Tibial nerve (tissue), 4 donors: ENCODE data around the gene SEMA6C. TPM values are rescaled to one million over a fixed set of nuclear protein-coding genes. Genes with fewer than 3 reads are reported as not detected.

Source experiments
- DNase-seq, 2 donors: peaks; one replicate each; pipeline ENCODE4 v3.0.0-alpha.2; 2019; ENCODE audit warnings: low spot score in 2 of 2
- H3K27ac ChIP-seq, 4 donors: fragments of 200-600 bp; sonication (generic) in 3 of 4; one replicate each; pipeline ENCODE4 v1.5.1; 2017 to 2019; ENCODE audit warnings: mild to moderate bottlenecking in 1 of 4
- H3K27me3 ChIP-seq, 2 donors: fragments of 200-600 bp; sonication (generic) in 1 of 2; one replicate each; pipeline versions ENCODE4 v1.5.1 to v1.6.0; 2017 to 2019
- H3K36me3 ChIP-seq, 3 donors: fragments of 200-600 bp; sonication (generic); one replicate each; pipeline ENCODE4 v1.5.1; 2018 to 2019
- H3K4me1 ChIP-seq, 4 donors: fragments of 200-600 bp; sonication (generic) in 3 of 4; one replicate each; pipeline ENCODE4 v1.5.1; 2017 to 2019
- H3K4me3 ChIP-seq, 4 donors: fragments of 200-600 bp; sonication (generic) in 3 of 4; one replicate each; pipeline ENCODE4 v1.5.1; 2017 to 2019; ENCODE audit warnings: mild to moderate bottlenecking in 1 of 4, moderate library complexity in 1 of 4
- H3K9me3 ChIP-seq, 4 donors: fragments of 200-600 bp; sonication (generic) in 3 of 4; one replicate each; pipeline ENCODE4 v1.5.1; 2017 to 2019
- CTCF ChIP-seq, 5 experiments: fragments of 200-600 bp in 3 of 5; fragments of 450-650 bp in 2 of 5; sonication (generic) in 3 of 5; IDR thresholded peaks; one replicate each; pipeline ENCODE4 v1.5.1; 2016 to 2019; ENCODE audit warnings: antibody characterized with exemption in 5 of 5, mild to moderate bottlenecking in 3 of 5, moderate library complexity in 2 of 5
- EP300 ChIP-seq, 2 donors: sonication (generic); formaldehyde crosslinking; IDR thresholded peaks; one replicate each; pipeline ENCODE4 v1.6.1; 2017; ENCODE audit warnings: antibody characterized with exemption in 2 of 2, mild to moderate bottlenecking in 1 of 2
- POLR2A ChIP-seq, 2 donors: fragments of 450-650 bp; IDR thresholded peaks; one replicate each; pipeline ENCODE4 v1.6.1; 2017; ENCODE audit warnings: antibody characterized with exemption in 2 of 2, mild to moderate bottlenecking in 2 of 2, moderate library complexity in 2 of 2
- WGBS, 2 donors: methylation state at CpG; one replicate each; pipeline ENCODE4 v1.1.5; 2018; 5-methylcytosine and 5-hydroxymethylcytosine counted together
- total RNA-seq, 4 donors: library from RNA; depleted of rRNA; stranded (reverse); fragments of >200 nt; gene quantifications; one replicate each; pipeline ENCODE4 v1.1.0, GENCODE V29; 2016

SEMA6C gene
- total RNA-seq, 4 donors from 2014 or later = 15.5 to 28.7 (median 18.7) TPM

DNA sequence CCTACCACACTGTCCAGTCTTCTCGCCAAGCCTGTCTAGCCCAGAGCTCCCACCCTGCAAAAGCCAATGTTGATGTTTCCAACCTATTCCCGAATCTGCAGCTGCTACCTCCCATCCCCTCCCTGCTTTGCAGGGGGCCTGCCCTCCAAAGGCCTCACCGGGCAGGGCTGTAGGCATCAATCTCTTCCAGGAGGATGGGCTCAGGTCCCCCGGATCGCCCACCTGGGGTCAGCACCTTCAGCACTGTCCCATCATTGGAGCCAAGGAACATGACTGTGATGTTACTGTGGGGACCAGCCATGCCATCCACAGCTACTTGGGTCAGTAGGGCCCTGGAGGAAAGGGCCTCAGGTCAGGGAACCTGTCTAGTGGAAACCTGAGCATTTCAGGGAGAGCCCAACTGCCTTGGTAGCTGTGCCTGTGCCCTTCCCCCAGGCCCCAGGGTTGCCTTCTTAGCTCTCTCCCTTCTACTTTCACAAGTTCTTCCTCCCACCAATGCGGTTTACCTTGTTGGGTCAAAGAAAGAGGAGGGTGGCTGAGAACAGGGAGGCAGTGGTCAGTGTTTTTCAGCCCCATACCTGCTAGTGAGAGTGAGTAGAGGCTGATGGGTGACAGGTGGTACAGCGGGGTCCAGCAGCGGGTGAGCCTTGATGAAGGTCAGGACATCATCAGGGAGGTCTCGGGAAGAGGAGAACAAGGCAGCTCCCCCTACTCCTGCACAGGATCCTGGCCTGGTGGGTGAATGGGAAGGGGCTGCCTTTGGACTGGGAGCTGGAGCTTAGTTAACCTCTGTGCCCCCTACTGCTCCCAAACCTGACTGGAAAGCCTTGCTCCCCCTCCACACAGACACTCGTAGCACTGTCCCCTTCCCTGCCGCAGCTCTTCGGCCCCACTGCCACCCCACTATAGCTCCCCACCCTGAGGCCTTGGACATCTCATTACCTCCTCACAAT is 10.7 kb downstream of the SEMA6C start:
- no peak overlapping the region for H3K27ac ChIP-seq
- no peaks in the 10 kb centered on the region for H3K9me3 ChIP-seq
- 85 to 87% methylated on average over 12 of the region's 12 CpGs for WGBS, 2 donors
- H3K4me1 ChIP-seq = peaks cover 0 to 18% (median 0%) of the 10 kb centered on the region in 4 donors
- peaks cover 0 to 75% (median 0%) of the 10 kb centered on the region in 3 donors for H3K36me3 ChIP-seq
- no peaks in the 10 kb centered on the region for H3K27me3 ChIP-seq
- no peak for DNase-seq
- TF ChIP-seq CTCF (IDR thresholded peaks at IDR 0.05) (no peak), POLR2A (IDR thresholded peaks at IDR 0.05) (no peak), EP300 (IDR thresholded peaks at IDR 0.05) (no peak)
- no peak overlapping the region for H3K4me3 ChIP-seq

DNA sequence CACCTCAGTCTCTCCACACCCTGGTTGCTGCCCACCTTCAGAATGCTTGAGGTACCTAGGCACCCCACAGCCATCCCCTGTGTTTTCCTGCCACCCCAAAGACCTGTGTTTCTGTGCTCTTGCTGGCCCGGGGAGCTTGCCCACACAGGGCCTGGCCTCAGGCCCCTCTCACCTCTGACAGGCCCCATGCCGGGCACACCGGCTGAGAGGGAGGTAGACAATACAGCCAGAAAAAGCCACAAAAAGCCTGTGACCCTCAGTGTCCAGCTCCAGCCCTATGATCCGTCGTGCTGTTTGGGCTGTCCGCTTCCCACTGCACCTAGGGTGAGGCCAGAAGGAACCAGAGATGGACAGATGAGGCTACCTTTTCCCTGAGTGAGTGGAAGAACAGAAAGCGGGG is 11.4 kb downstream of the SEMA6C start:
- Histone ChIP-seq H3K4me3 (no peak overlapping the region), H3K9me3 (no peaks in the 10 kb centered on the region), H3K4me1 (peaks cover 0 to 22% (median 0%) of the 10 kb centered on the region in 4 donors), H3K27ac (no peak overlapping the region), H3K27me3 (no peaks in the 10 kb centered on the region), H3K36me3 (peaks cover 0 to 69% (median 0%) of the 10 kb centered on the region in 3 donors)
- WGBS, 2 donors = 90 to 94% methylated on average over 7 of the region's 7 CpGs
- DNase-seq = no peak
- no peak for TF ChIP-seq POLR2A (IDR thresholded peaks at IDR 0.05)
- TF ChIP-seq EP300 (IDR thresholded peaks at IDR 0.05) = no peak
- no peak for TF ChIP-seq CTCF (IDR thresholded peaks at IDR 0.05)

DNA sequence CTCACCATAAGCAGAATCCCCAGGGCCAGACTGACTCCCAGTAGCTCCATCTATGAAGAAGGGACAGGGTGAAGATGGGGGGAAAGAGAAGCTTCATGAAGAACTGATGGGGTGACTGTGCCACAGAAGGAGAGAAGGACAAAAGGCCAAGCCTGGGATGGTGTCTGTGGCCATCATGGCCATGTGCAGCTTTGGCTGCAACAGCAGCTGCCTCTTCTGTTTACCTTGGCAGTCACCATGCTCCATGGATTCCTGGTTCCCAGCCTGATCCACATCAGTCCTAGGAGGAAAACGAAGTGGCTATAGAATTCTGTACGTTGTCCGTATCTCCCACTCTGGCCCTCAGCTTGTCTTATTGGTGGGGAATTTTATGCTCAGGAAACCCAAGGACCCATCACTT is 12.0 kb downstream of the SEMA6C start:
- no peak for DNase-seq
- Histone ChIP-seq H3K36me3 (peaks cover 0 to 64% (median 0%) of the 10 kb centered on the region in 3 donors), H3K27me3 (no peaks in the 10 kb centered on the region), H3K4me1 (peaks cover 0 to 22% (median 0%) of the 10 kb centered on the region in 4 donors), H3K27ac (no peak overlapping the region), H3K4me3 (no peak overlapping the region), H3K9me3 (no peaks in the 10 kb centered on the region)
- TF ChIP-seq EP300 (IDR thresholded peaks at IDR 0.05) = no peak
- no peak for TF ChIP-seq CTCF (IDR thresholded peaks at IDR 0.05)
- TF ChIP-seq POLR2A (IDR thresholded peaks at IDR 0.05) = no peak
- WGBS, 2 donors = 70 to 74% methylated on average over 3 of the region's 3 CpGs

GRCh38 chr1:151133018-151133806 is 13.2 kb downstream of the SEMA6C start:
- no peaks in the 10 kb centered on the region for H3K9me3 ChIP-seq
- peak overlapping the region in 1 of 4 donors; percentile 10 for H3K27ac ChIP-seq
- TF ChIP-seq POLR2A (IDR thresholded peaks at IDR 0.05) = no peak
- TF ChIP-seq CTCF (IDR thresholded peaks at IDR 0.05) = no peak
- no peak for TF ChIP-seq EP300 (IDR thresholded peaks at IDR 0.05)
- 58 to 76% methylated on average over 45 to 55 of the region's 65 CpGs for WGBS, 2 donors
- H3K36me3 ChIP-seq = peaks cover 0 to 52% (median 0%) of the 10 kb centered on the region in 3 donors
- H3K4me1 ChIP-seq = peaks cover 0 to 22% (median 0%) of the 10 kb centered on the region in 4 donors
- no peak overlapping the region for H3K4me3 ChIP-seq
- H3K27me3 ChIP-seq = no peaks in the 10 kb centered on the region
- no peak for DNase-seq
